ENCODE results near the gene NEDD4L. TPM values are rescaled to one million over a fixed set of nuclear protein-coding genes. Genes with fewer than 3 reads are reported as not detected.

NEDD4L gene
- total and polyA plus RNA-seq, 2 experiments from 2014 or later: 36.2 to 72.3 TPM

DNA sequence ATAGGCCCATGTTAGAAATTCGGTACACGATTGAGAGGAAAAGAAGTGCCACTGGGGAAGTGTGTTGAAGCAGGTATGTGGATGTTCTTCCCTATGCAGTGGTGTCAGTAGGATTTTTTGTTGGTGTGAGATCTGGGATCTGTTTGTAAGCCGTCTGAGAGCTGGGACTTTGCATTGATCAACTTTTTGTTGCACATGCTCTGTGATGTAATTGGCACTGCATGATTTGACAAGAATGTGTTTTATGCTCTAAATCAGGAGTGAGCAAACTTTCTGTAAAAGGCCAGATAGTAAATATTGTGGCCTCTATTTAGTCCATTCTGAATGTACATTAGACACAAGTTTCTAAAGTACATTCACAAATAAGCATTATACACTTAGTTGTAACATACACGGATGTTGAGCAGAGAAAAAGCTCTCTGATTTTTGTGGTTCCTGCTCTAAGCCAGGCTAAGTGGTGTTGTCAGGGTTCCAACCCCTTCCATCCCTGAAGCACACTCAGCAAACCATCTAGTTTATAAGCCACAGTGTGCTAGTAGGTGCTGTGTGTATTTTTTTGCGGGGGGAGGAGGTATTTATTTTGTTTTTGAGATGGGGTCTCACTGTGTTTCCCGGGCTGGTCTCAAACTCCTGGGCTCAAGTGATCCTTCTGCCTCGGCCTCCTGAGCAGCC, 235.6 kb downstream of the NEDD4L start:
- peaks cover 14% of the 10 kb centered on the region; the same call in 2 of the 3 replicates for H3K4me1 Mint-ChIP-seq
- Histone ChIP-seq H4K20me1 (replicated peaks; ENCODE audit: insufficient read depth) (peaks cover 7% of the 10 kb centered on the region), H3K4me1 (ENCODE audit: insufficient read depth) (peaks cover 8% of the 10 kb centered on the region; the same call in 1 of the 2 replicates), H3K79me2 (replicated peaks; ENCODE audit: insufficient read depth) (peaks cover 72% of the 10 kb centered on the region), H3K36me3 (ENCODE audit: insufficient read depth) (no peaks in the 10 kb centered on the region), H3K9me2 (ENCODE audit: insufficient read depth) (no peaks in the 10 kb centered on the region), H3F3A (replicated peaks; ENCODE audit: low read depth) (no peaks in the 10 kb centered on the region), H3K4me2 (no peak overlapping the region), H3K27ac (ENCODE audit: low read depth) (no peak overlapping the region; the same call in 1 of the 2 replicates), H2AFZ (no peak overlapping the region), H3K4me3 (no peak overlapping the region), H3K27me3 (ENCODE audit: insufficient read depth) (no peaks in the 10 kb centered on the region)
- H3K36me3 Mint-ChIP-seq (ENCODE audit: low read depth): peaks cover 2% of the 10 kb centered on the region; the same call in 2 of the 3 replicates
- no peak overlapping the region for H3K4me3 Mint-ChIP-seq
- H3K27me3 Mint-ChIP-seq (ENCODE audit: insufficient read depth, low read depth, poor library complexity): no peaks in the 10 kb centered on the region
- no peaks in the 10 kb centered on the region for H3K9me3 Mint-ChIP-seq
- DNase-seq (ENCODE audit: low spot score): no peak
- H3K27ac Mint-ChIP-seq: no peak overlapping the region
- no peak for ATAC-seq
- no peak for TF ChIP-seq ZNF114 (CRISPR knock-in tag; IDR thresholded peaks at IDR 0.05)

DNA sequence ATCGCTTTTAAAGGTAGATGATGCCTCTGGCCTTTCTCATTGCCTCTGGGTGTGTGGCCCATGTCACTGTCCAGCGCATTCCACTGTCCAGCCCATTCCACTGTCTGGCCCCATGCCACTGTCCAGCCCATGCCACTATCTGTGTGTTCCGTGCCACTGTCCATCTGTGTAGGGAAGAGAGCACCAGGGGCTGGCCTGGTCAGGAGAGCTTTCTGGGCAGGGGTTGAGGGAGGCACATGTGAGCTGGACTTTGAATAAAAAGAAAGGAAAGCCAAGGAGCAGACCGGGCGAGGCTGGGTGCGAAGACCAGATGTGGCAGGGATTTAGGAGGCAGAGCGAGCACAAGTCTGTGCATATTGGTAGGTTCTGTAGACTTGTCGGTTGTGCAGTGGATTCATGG, 236.2 kb downstream of the NEDD4L start:
- Mint-ChIP-seq H3K36me3 (ENCODE audit: low read depth) (peaks cover 2% of the 10 kb centered on the region; the same call in 2 of the 3 replicates), H3K4me1 (peaks cover 18% of the 10 kb centered on the region; the same call in 2 of the 3 replicates), H3K27ac (peak overlapping the region; percentile 35), H3K27me3 (ENCODE audit: insufficient read depth, low read depth, poor library complexity) (no peaks in the 10 kb centered on the region), H3K9me3 (no peaks in the 10 kb centered on the region), H3K4me3 (no peak overlapping the region)
- DNase-seq (ENCODE audit: low spot score): no peak
- peaks cover 8% of the 10 kb centered on the region; the same call in 1 of the 2 replicates for H3K4me1 ChIP-seq (ENCODE audit: insufficient read depth)
- no peak overlapping the region for H3K4me3 ChIP-seq
- no peaks in the 10 kb centered on the region for H3K27me3 ChIP-seq (ENCODE audit: insufficient read depth)
- H3K4me2 ChIP-seq: no peak overlapping the region
- ATAC-seq: no peak
- no peak overlapping the region for H2AFZ ChIP-seq
- H4K20me1 ChIP-seq (replicated peaks; ENCODE audit: insufficient read depth): peaks cover 7% of the 10 kb centered on the region
- no peaks in the 10 kb centered on the region for H3K9me2 ChIP-seq (ENCODE audit: insufficient read depth)
- no peaks in the 10 kb centered on the region for H3K36me3 ChIP-seq (ENCODE audit: insufficient read depth)
- H3F3A ChIP-seq (replicated peaks; ENCODE audit: low read depth): no peaks in the 10 kb centered on the region
- H3K27ac ChIP-seq (ENCODE audit: low read depth): no peak overlapping the region
- peaks cover 67% of the 10 kb centered on the region for H3K79me2 ChIP-seq (replicated peaks; ENCODE audit: insufficient read depth)
- TF ChIP-seq, protein P1, sequence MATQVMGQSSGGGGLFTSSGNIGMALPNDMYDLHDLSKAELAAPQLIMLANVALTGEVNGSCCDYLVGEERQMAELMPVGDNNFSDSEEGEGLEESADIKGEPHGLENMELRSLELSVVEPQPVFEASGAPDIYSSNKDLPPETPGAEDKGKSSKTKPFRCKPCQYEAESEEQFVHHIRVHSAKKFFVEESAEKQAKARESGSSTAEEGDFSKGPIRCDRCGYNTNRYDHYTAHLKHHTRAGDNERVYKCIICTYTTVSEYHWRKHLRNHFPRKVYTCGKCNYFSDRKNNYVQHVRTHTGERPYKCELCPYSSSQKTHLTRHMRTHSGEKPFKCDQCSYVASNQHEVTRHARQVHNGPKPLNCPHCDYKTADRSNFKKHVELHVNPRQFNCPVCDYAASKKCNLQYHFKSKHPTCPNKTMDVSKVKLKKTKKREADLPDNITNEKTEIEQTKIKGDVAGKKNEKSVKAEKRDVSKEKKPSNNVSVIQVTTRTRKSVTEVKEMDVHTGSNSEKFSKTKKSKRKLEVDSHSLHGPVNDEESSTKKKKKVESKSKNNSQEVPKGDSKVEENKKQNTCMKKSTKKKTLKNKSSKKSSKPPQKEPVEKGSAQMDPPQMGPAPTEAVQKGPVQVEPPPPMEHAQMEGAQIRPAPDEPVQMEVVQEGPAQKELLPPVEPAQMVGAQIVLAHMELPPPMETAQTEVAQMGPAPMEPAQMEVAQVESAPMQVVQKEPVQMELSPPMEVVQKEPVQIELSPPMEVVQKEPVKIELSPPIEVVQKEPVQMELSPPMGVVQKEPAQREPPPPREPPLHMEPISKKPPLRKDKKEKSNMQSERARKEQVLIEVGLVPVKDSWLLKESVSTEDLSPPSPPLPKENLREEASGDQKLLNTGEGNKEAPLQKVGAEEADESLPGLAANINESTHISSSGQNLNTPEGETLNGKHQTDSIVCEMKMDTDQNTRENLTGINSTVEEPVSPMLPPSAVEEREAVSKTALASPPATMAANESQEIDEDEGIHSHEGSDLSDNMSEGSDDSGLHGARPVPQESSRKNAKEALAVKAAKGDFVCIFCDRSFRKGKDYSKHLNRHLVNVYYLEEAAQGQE (IDR thresholded peaks at IDR 0.05; ENCODE audit: unreplicated experiment): no peak
- TF ChIP-seq STAT1 (IDR thresholded peaks at IDR 0.05; ENCODE audit: unreplicated experiment) (no peak), ZNF114 (CRISPR knock-in tag; IDR thresholded peaks at IDR 0.05) (no peak), EZH2phosphoT487 (IDR thresholded peaks at IDR 0.05; ENCODE audit: unreplicated experiment) (no peak), ZNF331 (CRISPR knock-in tag; IDR thresholded peaks at IDR 0.05; ENCODE audit: low read depth) (no peak), NANOG (IDR thresholded peaks at IDR 0.05; ENCODE audit: borderline replicate concordance) (no peak), CREB1 (CRISPR knock-in tag; IDR thresholded peaks at IDR 0.05; ENCODE audit: low read depth) (no peak), JUNB (IDR thresholded peaks at IDR 0.05; ENCODE audit: unreplicated experiment) (no peak), POLR2AphosphoS5 (IDR thresholded peaks at IDR 0.05; ENCODE audit: low read depth) (no peak), EZH2 (IDR thresholded peaks at IDR 0.05; ENCODE audit: low read depth, unreplicated experiment) (no peak)
- TF ChIP-seq, protein P2, sequence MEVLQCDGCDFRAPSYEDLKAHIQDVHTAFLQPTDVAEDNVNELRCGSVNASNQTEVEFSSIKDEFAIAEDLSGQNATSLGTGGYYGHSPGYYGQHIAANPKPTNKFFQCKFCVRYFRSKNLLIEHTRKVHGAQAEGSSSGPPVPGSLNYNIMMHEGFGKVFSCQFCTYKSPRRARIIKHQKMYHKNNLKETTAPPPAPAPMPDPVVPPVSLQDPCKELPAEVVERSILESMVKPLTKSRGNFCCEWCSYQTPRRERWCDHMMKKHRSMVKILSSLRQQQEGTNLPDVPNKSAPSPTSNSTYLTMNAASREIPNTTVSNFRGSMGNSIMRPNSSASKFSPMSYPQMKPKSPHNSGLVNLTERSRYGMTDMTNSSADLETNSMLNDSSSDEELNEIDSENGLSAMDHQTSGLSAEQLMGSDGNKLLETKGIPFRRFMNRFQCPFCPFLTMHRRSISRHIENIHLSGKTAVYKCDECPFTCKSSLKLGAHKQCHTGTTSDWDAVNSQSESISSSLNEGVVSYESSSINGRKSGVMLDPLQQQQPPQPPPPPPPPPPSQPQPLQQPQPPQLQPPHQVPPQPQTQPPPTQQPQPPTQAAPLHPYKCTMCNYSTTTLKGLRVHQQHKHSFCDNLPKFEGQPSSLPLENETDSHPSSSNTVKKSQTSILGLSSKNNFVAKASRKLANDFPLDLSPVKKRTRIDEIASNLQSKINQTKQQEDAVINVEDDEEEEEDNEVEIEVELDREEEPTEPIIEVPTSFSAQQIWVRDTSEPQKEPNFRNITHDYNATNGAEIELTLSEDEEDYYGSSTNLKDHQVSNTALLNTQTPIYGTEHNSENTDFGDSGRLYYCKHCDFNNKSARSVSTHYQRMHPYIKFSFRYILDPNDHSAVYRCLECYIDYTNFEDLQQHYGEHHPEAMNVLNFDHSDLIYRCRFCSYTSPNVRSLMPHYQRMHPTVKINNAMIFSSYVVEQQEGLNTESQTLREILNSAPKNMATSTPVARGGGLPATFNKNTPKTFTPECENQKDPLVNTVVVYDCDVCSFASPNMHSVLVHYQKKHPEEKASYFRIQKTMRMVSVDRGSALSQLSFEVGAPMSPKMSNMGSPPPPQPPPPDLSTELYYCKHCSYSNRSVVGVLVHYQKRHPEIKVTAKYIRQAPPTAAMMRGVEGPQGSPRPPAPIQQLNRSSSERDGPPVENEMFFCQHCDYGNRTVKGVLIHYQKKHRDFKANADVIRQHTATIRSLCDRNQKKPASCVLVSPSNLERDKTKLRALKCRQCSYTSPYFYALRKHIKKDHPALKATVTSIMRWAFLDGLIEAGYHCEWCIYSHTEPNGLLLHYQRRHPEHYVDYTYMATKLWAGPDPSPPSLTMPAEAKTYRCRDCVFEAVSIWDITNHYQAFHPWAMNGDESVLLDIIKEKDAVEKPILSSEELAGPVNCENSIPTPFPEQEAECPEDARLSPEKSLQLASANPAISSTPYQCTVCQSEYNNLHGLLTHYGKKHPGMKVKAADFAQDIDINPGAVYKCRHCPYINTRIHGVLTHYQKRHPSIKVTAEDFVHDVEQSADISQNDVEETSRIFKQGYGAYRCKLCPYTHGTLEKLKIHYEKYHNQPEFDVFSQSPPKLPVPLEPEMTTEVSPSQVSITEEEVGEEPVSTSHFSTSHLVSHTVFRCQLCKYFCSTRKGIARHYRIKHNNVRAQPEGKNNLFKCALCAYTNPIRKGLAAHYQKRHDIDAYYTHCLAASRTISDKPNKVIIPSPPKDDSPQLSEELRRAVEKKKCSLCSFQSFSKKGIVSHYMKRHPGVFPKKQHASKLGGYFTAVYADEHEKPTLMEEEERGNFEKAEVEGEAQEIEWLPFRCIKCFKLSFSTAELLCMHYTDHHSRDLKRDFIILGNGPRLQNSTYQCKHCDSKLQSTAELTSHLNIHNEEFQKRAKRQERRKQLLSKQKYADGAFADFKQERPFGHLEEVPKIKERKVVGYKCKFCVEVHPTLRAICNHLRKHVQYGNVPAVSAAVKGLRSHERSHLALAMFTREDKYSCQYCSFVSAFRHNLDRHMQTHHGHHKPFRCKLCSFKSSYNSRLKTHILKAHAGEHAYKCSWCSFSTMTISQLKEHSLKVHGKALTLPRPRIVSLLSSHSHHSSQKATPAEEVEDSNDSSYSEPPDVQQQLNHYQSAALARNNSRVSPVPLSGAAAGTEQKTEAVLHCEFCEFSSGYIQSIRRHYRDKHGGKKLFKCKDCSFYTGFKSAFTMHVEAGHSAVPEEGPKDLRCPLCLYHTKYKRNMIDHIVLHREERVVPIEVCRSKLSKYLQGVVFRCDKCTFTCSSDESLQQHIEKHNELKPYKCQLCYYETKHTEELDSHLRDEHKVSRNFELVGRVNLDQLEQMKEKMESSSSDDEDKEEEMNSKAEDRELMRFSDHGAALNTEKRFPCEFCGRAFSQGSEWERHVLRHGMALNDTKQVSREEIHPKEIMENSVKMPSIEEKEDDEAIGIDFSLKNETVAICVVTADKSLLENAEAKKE (CRISPR knock-in tag; IDR thresholded peaks at IDR 0.05): no peak
